Retinal pigment epithelial cell (primary cell): Measurements from ENCODE around the gene SSBP3.

Source experiments
- DNase-seq: peaks from one replicate; pipeline ENCODE4 v3.0.0-alpha.2; 2010; ENCODE audit warnings: low read depth
- H3K4me3 ChIP-seq: 2 replicates; pipeline ENCODE4 v1.5.1; 2011; ENCODE audit warnings: mild to moderate bottlenecking, low read length, control low read depth, moderate library complexity
- TF ChIP-seq, protein P1 (sequence below): conservative IDR thresholded peaks from 2 replicates; pipeline ENCODE4 v1.5.1; 2011; ENCODE audit warnings: low read depth, low read length, control low read depth, inconsistent platforms

SSBP3 gene

DNA sequence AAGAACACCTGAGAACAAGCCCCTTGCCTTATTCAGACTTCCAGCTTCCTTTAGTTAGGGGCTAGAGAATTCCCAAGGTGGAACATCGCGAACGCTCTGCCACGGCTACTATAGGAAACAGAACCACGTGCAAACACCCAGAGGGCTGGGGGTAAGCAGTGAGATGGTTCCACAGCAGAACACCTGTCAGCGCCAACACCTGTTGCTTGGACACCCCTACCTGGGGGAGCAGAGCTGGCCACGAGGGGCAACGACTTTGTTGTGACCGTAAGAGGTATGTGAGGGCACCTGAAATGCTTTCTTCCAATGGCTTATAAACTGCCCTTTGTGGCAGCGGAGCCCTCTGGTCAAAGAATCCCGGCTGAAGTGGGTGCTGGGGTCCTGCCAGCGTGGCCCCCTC, 155.5 kb downstream of the SSBP3 start:
- H3K4me3 ChIP-seq: no peak overlapping the region
- TF ChIP-seq, protein P1, sequence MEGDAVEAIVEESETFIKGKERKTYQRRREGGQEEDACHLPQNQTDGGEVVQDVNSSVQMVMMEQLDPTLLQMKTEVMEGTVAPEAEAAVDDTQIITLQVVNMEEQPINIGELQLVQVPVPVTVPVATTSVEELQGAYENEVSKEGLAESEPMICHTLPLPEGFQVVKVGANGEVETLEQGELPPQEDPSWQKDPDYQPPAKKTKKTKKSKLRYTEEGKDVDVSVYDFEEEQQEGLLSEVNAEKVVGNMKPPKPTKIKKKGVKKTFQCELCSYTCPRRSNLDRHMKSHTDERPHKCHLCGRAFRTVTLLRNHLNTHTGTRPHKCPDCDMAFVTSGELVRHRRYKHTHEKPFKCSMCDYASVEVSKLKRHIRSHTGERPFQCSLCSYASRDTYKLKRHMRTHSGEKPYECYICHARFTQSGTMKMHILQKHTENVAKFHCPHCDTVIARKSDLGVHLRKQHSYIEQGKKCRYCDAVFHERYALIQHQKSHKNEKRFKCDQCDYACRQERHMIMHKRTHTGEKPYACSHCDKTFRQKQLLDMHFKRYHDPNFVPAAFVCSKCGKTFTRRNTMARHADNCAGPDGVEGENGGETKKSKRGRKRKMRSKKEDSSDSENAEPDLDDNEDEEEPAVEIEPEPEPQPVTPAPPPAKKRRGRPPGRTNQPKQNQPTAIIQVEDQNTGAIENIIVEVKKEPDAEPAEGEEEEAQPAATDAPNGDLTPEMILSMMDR: no peak
- DNase-seq: no peak

DNA sequence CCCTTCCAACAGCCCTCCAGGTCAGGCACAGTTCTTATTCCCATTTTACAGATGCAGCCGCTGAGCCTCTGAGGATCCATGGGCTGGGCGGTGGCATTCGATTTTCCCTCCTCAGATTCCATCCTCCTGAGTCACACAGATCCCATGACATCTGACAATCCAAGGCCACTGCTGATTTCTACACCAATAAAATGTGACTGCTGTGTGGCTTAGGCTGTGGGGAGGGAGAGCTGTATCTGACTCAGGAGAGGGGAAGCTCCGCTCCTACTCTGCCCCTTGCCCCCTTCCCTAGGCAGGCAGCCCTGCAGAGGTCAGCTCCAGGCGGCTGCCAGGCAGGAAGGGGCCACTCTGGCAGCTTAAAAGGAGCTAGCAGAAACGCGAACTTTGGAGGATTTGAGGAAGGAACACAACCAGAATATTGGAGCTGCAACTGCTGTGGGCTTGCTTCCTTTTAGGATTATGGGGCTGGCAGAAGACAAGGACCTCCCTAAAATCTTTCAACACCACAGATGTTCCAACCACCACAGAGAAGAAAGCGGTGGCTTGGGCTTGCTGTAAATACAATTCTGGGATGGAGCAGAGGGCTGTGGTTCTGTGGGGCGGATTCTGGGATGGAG, 156.3 kb downstream of the SSBP3 start:
- no peak overlapping the region for H3K4me3 ChIP-seq

DNA sequence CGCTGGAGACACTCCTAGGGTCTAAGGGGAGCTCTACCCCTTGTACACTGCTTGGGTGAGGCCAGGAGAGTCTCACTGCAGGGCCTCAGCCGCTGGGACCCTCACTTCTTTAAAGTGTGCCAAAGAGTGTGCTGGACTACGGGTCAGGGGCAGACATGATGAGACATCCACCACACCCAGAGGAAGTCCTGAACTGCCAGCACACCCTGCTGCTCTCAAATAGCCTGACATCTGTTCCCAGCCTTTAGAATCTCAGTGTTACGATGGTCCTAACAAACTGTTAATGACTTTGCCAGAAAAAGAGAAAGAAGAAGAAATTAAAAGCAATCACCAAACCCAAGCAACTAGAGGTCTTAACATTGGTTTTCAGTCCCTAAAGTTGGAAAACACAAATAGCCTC, 157.2 kb downstream of the SSBP3 start:
- DNase-seq: no peak
- TF ChIP-seq, protein P1: no peak
- no peak overlapping the region for H3K4me3 ChIP-seq

More for the DNA sequence above, 156.3 kb downstream of the SSBP3 start:
- DNase-seq: no peak
- TF ChIP-seq, protein P1: no peak

DNA sequence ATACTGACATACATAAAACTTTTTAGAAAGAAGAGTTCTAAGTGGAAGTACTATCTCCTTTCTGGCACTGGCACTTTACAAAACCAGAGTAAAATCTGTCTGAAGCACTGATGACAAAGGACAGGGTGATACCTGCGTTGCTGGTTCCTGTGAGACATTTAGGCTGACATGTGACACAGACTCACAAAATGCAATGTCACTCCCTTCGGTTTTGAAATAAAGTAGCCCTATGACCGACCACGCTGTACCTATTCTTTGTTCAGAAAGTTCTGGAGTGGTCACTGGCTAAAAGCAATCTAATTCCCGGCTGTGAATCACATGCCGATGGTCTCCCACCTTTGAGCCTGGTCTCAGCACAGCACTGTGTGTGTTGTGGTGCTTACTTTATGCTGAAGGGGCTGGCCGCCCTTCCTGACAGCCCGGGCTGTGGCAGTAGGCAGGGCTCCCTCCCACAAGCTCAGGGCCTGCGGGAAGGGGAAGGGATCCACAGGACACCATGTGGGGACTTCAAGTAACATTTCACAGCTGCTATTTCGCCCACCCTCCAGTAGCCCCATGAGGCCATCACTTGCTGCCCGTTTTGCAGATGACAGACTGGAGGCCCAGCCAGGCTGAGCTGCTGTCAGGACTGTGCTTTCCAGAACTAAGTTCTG, 158.2 kb downstream of the SSBP3 start:
- no peak overlapping the region for H3K4me3 ChIP-seq
- TF ChIP-seq, protein P1: no peak
- DNase-seq: no peak

DNA sequence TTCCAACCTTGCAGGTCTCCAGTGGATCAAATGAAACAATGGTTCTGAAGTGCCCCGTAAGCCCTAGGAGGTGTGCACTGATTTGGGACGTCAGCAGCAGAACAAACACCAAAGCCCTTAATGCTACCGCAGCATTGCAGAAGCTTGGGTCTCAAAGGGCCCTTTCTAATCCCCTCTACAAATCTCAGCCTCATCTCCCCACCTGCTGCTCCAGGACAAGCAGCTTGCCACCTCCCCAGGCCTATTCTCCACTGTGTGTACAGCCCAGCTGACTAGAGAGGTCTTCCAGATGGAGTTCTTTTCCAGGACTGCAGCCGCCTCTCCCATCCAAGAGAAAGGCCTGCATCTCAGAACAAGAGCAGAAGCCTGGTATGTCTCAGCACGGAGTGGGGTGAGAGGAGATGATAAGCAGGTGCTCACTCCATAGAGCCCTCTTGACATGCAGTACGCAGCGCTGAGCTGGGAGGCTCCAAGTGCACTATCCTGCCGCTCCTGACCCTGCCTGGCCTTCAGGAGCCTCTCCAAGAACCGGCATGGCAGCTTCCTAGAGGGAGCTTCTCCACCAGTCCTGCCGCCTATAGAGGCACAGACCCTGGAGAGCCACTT, 160.0 kb downstream of the SSBP3 start:
- H3K4me3 ChIP-seq: no peak overlapping the region
- TF ChIP-seq, protein P1: no peak
- DNase-seq: no peak

DNA sequence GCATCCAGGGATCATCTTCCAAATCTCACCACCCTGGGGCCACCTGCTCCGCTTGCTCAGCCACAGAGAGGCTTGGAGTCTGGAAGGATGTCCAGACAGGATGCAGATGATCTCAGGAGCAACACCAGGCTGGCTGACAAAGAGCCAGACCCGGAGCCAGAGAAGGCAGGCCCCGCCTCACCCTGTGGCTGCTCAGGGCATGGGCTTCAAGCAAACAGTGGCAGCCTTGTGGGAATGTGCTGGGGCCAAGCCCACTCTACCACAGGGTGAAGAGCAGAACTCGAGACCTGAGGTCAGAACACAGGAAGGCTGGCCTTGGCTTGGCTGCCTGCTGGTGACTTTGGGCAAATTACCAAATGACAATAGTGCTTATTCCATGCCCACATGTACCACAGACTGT, 160.7 kb downstream of the SSBP3 start:
- TF ChIP-seq, protein P1: no peak
- H3K4me3 ChIP-seq: no peak overlapping the region
- no peak for DNase-seq

DNA sequence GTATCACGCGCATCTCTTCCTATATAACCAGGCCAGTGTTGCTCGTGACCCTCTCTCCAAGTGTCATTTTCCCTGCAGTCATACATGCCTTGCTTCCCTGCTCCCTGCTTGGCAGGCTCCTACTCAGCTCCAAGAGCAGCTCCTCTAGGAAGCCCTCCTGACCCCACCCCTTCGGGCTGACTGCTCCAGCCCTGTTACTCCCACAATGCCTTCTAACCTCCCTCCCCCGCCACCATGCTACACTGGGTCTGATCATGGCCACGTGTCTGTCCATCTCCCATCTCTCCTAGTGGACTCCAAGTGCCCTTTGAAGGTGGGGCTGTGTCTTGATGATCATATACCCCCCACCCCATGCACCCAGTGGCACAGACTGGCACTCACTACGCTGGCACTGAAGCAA, 161.5 kb downstream of the SSBP3 start:
- DNase-seq: no peak
- no peak overlapping the region for H3K4me3 ChIP-seq
- TF ChIP-seq, protein P1: no peak
